Caco-2 (cell line): ENCODE results near the gene EPS15. TPM values are rescaled to one million over a fixed set of nuclear protein-coding genes. Genes with fewer than 3 reads are reported as not detected.

ENCODE experiments used
- BruUV-seq: library from RNA; stranded (reverse); fragments of 400-500 nt; replicated peaks from 2 replicates; lab custom pipeline; 2021; lab: Mats Ljungman, UMichigan
- CTCF ChIA-PET: fragments of 300-600 bp; sonication (Branson Sonifier 250); formaldehyde crosslinking; loops from one replicate; lab custom pipeline; 2022; ENCODE audit warnings: antibody characterized with exemption; lab: Charles Lee
- POLR2A ChIA-PET: fragments of 300-600 bp; sonication (Branson Sonifier 250); formaldehyde crosslinking; loops from one replicate; lab custom pipeline; 2022; ENCODE audit warnings: antibody characterized with exemption; lab: Charles Lee
- DNase-seq, 2 experiments: peaks; one replicate each; pipeline versions ENCODE4 v3.0.0 to v3.0.0-alpha.2; 2020 to 2022
- H3K27me3 ChIP-seq: replicated peaks from 2 replicates; pipeline ENCODE4 v1.6.0; 2011; ENCODE audit warnings: low read length; ENCODE audit not compliant: control insufficient read depth, insufficient read depth
- H3K36me3 ChIP-seq: 2 replicates; pipeline ENCODE4 v1.5.1; 2011; ENCODE audit warnings: low read length; ENCODE audit not compliant: control insufficient read depth, insufficient read depth
- H3K4me1 ChIP-seq: fragments of 250-450 bp; sonication (Bioruptor Pico); 2 replicates; pipeline ENCODE4 v1.5.1; 2020; ENCODE audit warnings: mild to moderate bottlenecking
- H3K4me3 ChIP-seq: 2 replicates; pipeline ENCODE4 v1.5.1; 2011; ENCODE audit warnings: low read depth, mild to moderate bottlenecking, control low read depth, low read length
- H3K9me3 ChIP-seq: fragments of 250-450 bp; sonication (Bioruptor Pico); 2 replicates; pipeline ENCODE4 v1.5.1; 2020; ENCODE audit warnings: mild to moderate bottlenecking, moderate library complexity
- H3K27ac Mint-ChIP-seq: one replicate; pipeline ENCODE4 v1.8.0; 2022; ENCODE audit warnings: mixed read lengths; ENCODE audit not compliant: unreplicated experiment
- H3K27me3 Mint-ChIP-seq: one replicate; pipeline ENCODE4 v1.8.0; 2022; ENCODE audit warnings: mixed read lengths; ENCODE audit not compliant: insufficient read depth, unreplicated experiment
- H3K36me3 Mint-ChIP-seq: one replicate; pipeline ENCODE4 v1.8.0; 2022; ENCODE audit warnings: mild to moderate bottlenecking, mixed read lengths; ENCODE audit not compliant: insufficient read depth, unreplicated experiment
- H3K4me1 Mint-ChIP-seq: one replicate; pipeline ENCODE4 v1.8.0; 2022; ENCODE audit warnings: low read depth, mixed read lengths; ENCODE audit not compliant: unreplicated experiment
- H3K4me3 Mint-ChIP-seq: one replicate; pipeline ENCODE4 v1.8.0; 2022; ENCODE audit warnings: mild to moderate bottlenecking, moderate library complexity, mixed read lengths; ENCODE audit not compliant: unreplicated experiment
- H3K9me3 Mint-ChIP-seq: one replicate; pipeline ENCODE4 v1.8.0; 2022; ENCODE audit warnings: mixed read lengths; ENCODE audit not compliant: unreplicated experiment
- intact Hi-C: fragments of 100-400 bp; cut with micrococcal nuclease; formaldehyde crosslinking; loops from one replicate; pipeline ENCODE4 v1.10.0; 2022; ENCODE audit not compliant: unreplicated experiment
- total RNA-seq: library from RNA; stranded (reverse); gene quantifications from 2 replicates; pipeline ENCODE4 v1.2.3, GENCODE V29; 2022
- TF ChIP-seq, protein P1 (sequence below), 2 experiments: fragments of 200-600 bp in 1 of 2; IDR thresholded peaks; 1 replicate in 1 of 2; 2 replicates in 1 of 2; pipeline versions ENCODE4 v1.5.1 to v1.8.0; 2011 to 2022; ENCODE audit warnings: antibody characterized with exemption in 1 of 2, control low read depth in 1 of 2, inconsistent platforms in 1 of 2, low read depth in 1 of 2, low read length in 1 of 2, mild to moderate bottlenecking in 1 of 2, moderate library complexity in 1 of 2; ENCODE audit not compliant: insufficient read depth in 1 of 2, severe bottlenecking in 1 of 2, unreplicated experiment in 1 of 2

The EPS15 gene
- total RNA-seq, 1 experiment from 2014 or later, result 41.5 TPM

- Histone ChIP-seq H3K4me1 (no peaks in the 10 kb centered on the region), H3K36me3 (no peaks in the 10 kb centered on the region), H3K27me3 (no peaks in the 10 kb centered on the region), H3K4me3 (no peak overlapping the region), H3K9me3 (no peaks in the 10 kb centered on the region)
- no peak for DNase-seq
- Mint-ChIP-seq H3K4me3 (no peak overlapping the region), H3K27me3 (no peaks in the 10 kb centered on the region), H3K4me1 (no peaks in the 10 kb centered on the region), H3K36me3 (no peaks in the 10 kb centered on the region), H3K27ac (no peak overlapping the region), H3K9me3 (no peaks in the 10 kb centered on the region)
- ChIA-PET CTCF (no interaction called here), POLR2A (no interaction called here)
- BruUV-seq, result no TSS peak
- intact Hi-C loops, result no loop called here
- TF ChIP-seq, protein P1, sequence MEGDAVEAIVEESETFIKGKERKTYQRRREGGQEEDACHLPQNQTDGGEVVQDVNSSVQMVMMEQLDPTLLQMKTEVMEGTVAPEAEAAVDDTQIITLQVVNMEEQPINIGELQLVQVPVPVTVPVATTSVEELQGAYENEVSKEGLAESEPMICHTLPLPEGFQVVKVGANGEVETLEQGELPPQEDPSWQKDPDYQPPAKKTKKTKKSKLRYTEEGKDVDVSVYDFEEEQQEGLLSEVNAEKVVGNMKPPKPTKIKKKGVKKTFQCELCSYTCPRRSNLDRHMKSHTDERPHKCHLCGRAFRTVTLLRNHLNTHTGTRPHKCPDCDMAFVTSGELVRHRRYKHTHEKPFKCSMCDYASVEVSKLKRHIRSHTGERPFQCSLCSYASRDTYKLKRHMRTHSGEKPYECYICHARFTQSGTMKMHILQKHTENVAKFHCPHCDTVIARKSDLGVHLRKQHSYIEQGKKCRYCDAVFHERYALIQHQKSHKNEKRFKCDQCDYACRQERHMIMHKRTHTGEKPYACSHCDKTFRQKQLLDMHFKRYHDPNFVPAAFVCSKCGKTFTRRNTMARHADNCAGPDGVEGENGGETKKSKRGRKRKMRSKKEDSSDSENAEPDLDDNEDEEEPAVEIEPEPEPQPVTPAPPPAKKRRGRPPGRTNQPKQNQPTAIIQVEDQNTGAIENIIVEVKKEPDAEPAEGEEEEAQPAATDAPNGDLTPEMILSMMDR (IDR thresholded peaks at IDR 0.05; ENCODE audit: insufficient read depth in 1 of 2, low read depth in 1 of 2, low read length in 1 of 2, severe bottlenecking in 1 of 2, unreplicated experiment in 1 of 2), result no peak
These were observed 32.8 kb upstream of the EPS15 start for GRCh38 chr1:51551848-51552296.

- DNase-seq, result no peak
- POLR2A ChIA-PET, result no interaction called here
- Histone ChIP-seq H3K36me3 (no peaks in the 10 kb centered on the region), H3K9me3 (no peaks in the 10 kb centered on the region), H3K27me3 (no peaks in the 10 kb centered on the region), H3K4me1 (no peaks in the 10 kb centered on the region), H3K4me3 (no peak overlapping the region)
- TF ChIP-seq, protein P1 (IDR thresholded peaks at IDR 0.05; ENCODE audit: insufficient read depth in 1 of 2, low read depth in 1 of 2, low read length in 1 of 2, severe bottlenecking in 1 of 2, unreplicated experiment in 1 of 2), result no peak
- Mint-ChIP-seq H3K4me1 (no peaks in the 10 kb centered on the region), H3K36me3 (no peaks in the 10 kb centered on the region), H3K4me3 (no peak overlapping the region), H3K9me3 (no peaks in the 10 kb centered on the region), H3K27me3 (no peaks in the 10 kb centered on the region), H3K27ac (no peak overlapping the region)
- intact Hi-C loops, result no loop called here
- CTCF ChIA-PET, result no interaction called here
- BruUV-seq, result no TSS peak
These were observed 32.0 kb upstream of the EPS15 start for GRCh38 chr1:51551081-51551480.

GRCh38 chr1:51549901-51550300, 30.8 kb upstream of the EPS15 start:
- H3K27ac Mint-ChIP-seq, result no peak overlapping the region
- CTCF ChIA-PET, result no interaction called here
- TF ChIP-seq, protein P1 (IDR thresholded peaks at IDR 0.05; ENCODE audit: insufficient read depth in 1 of 2, low read depth in 1 of 2, low read length in 1 of 2, severe bottlenecking in 1 of 2, unreplicated experiment in 1 of 2), result no peak
- no peaks in the 10 kb centered on the region for H3K4me1 Mint-ChIP-seq
- no peak for DNase-seq
- Histone ChIP-seq H3K9me3 (no peaks in the 10 kb centered on the region), H3K4me3 (no peak overlapping the region), H3K36me3 (no peaks in the 10 kb centered on the region), H3K27me3 (no peaks in the 10 kb centered on the region), H3K4me1 (no peaks in the 10 kb centered on the region)
- intact Hi-C loops, result no loop called here
- no peaks in the 10 kb centered on the region for H3K27me3 Mint-ChIP-seq
- H3K9me3 Mint-ChIP-seq, result no peaks in the 10 kb centered on the region
- no peak overlapping the region for H3K4me3 Mint-ChIP-seq
- POLR2A ChIA-PET, result no interaction called here
- no TSS peak for BruUV-seq
- no peaks in the 10 kb centered on the region for H3K36me3 Mint-ChIP-seq
